PC-3 (cell line): ENCODE results near the gene EMILIN3.

ENCODE experiments used
- CTCF ChIP-seq: fragments of 300-600 bp; sonication (generic); conservative IDR thresholded peaks from 2 replicates; pipeline ENCODE4 v1.5.1; 2017; ENCODE audit warnings: antibody characterized with exemption, low read depth, mild to moderate bottlenecking, low read length
- EZH2 ChIP-seq: fragments of 300-600 bp; sonication (generic); IDR thresholded peaks from one replicate; pipeline ENCODE4 v1.6.1; 2017; ENCODE audit warnings: antibody characterized with exemption, mild to moderate bottlenecking, low read length; ENCODE audit not compliant: unreplicated experiment

- no peak for TF ChIP-seq CTCF
- no peak for TF ChIP-seq EZH2
These were observed 31.9 kb downstream of the EMILIN3 start for GRCh38 chr20:41334443-41335421.
